AG04449 (cell line): ENCODE data around the gene ATRAID.

Source experiments
- CTCF ChIA-PET: fragments of 350-600 bp; formaldehyde crosslinking; extraction: SDS; loops from one replicate; lab custom pipeline; 2021; ENCODE audit warnings: antibody characterized with exemption; lab: Yijun Ruan, JAX
- POLR2A ChIA-PET: fragments of 400-600, 350-600 bp; formaldehyde crosslinking; extraction: SDS; loops from one replicate; lab custom pipeline; 2020; ENCODE audit warnings: antibody characterized with exemption, inconsistent platforms; lab: Yijun Ruan, JAX
- DNase-seq: peaks from one replicate; pipeline ENCODE4 v3.0.0-alpha.2; 2010; ENCODE audit warnings: low read depth, low spot score
- H3K4me3 ChIP-seq: 2 replicates; pipeline ENCODE4 v1.5.1; 2011; ENCODE audit warnings: low read depth, mild to moderate bottlenecking, control low read depth, low read length
- TF ChIP-seq, protein P1 (sequence below): IDR thresholded peaks from one replicate; pipeline ENCODE4 v1.5.1; 2011; ENCODE audit warnings: mild to moderate bottlenecking, moderate library complexity, low read length, control low read depth, inconsistent platforms; ENCODE audit not compliant: insufficient read depth; ENCODE audit errors: missing control alignments

ATRAID gene, protein sequence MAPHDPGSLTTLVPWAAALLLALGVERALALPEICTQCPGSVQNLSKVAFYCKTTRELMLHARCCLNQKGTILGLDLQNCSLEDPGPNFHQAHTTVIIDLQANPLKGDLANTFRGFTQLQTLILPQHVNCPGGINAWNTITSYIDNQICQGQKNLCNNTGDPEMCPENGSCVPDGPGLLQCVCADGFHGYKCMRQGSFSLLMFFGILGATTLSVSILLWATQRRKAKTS

DNA sequence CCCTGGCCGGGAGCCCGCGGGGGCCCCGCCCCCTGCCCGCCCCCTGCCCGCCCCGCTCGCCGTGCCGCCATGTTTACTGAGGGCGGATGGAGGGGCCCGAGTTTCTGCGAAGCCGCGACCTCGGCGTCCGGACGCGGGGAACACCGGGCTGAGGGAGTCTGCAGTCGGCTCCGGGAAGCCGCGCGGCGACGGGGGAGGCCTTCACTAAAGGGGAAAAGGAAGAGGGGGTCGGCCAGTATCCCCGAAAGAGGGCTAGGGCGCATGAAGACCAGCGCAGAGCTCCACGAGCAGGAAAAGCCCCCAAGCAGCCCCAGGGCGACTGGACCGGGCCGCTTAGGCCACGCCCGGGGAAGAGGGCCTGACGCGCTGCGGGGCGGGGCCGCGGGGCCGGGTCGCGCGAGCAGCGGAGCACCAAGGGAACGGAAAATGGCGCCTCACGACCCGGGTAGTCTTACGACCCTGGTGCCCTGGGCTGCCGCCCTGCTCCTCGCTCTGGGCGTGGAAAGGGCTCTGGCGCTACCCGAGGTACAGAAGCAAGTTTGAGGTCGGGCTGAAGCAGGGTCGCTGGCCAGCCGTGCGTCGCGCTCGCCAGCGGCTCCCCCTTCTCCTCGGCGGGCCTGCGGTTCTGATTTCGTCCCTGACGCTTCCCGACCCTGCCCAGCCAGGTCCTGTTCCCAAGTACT, at the start of gene ATRAID, which contains the start of gene SLC5A6:
Gene ATRAID (plus strand): TSS at position 99 of the 683 bp plus-strand sequence. CDS start 328 bp downstream, at position 427.
Gene SLC5A6 (minus strand): TSS at position 326 of the 683 bp plus-strand sequence. CDS start 4,618 bp downstream, outside the sequence.
- H3K4me3 ChIP-seq = peak within 1 kb of the TSS; percentile 91
- no peak for DNase-seq
- POLR2A ChIA-PET = interaction anchor here (0.9 to 1.4 kb wide), 2 partner anchors 68 to 78 kb away, joined by 3 to 5 read pairs; partner anchors contain the start of gene PREB
- CTCF ChIA-PET = interaction anchor here (1.1 to 1.9 kb wide), 5 partner anchors 25 to 91 kb away, joined by 3 to 8 read pairs (median 6); no protein-coding TSS in a partner anchor
- TF ChIP-seq, protein P1, sequence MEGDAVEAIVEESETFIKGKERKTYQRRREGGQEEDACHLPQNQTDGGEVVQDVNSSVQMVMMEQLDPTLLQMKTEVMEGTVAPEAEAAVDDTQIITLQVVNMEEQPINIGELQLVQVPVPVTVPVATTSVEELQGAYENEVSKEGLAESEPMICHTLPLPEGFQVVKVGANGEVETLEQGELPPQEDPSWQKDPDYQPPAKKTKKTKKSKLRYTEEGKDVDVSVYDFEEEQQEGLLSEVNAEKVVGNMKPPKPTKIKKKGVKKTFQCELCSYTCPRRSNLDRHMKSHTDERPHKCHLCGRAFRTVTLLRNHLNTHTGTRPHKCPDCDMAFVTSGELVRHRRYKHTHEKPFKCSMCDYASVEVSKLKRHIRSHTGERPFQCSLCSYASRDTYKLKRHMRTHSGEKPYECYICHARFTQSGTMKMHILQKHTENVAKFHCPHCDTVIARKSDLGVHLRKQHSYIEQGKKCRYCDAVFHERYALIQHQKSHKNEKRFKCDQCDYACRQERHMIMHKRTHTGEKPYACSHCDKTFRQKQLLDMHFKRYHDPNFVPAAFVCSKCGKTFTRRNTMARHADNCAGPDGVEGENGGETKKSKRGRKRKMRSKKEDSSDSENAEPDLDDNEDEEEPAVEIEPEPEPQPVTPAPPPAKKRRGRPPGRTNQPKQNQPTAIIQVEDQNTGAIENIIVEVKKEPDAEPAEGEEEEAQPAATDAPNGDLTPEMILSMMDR = no peak

DNA sequence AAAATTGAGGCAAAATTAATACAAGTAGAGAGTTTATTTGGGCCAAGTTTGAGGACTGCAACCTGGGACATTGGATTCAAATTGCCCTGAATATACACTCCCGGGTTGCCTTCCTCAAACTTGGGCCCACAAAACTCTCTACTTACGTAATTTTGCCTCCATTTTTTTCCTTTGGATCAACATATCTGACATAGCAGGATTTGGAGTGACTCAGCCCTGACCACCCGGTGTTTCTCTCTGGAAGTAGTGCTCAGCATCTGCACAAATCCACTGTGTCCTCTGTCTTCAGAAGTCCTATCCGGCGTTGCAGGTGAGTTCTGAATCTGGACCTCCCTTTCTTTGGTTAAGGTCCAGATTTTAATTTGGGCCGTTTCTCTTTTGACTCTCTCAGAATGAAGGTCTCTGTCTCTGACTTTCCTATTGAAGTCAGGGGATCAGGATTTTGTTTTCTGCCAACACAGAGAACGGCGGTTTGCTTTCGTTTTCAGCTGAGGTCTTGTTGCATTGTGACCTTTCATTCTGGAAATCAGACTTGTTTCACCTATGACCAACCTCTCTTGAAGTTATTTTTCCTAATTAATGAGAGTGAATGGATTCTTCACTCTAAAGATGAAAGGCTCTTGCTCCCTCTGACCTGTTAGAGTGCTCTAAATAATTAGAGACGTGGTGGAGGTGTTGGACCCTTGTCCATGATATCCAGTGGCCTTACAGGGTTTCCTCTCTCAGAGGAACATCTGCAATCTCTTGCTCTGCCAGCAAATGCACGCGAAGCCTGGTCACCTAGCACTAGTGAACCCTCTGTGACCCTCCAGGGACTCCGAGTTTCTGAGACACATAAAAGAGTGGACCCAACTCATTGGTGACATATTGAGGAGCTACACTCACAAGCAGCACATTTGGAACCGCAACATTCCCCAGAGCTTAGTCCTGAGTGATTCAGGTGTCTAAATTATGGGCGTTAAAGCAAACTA, 49.4 kb upstream of the ATRAID start:
- ChIA-PET CTCF (interaction anchor here (0.9 to 7.9 kb wide), 5 partner anchors 8 to 119 kb away, joined by 3 to 49 read pairs (median 3); no protein-coding TSS in a partner anchor), POLR2A (no interaction called here)
- TF ChIP-seq, protein P1 = no peak
- no peak for DNase-seq
- H3K4me3 ChIP-seq = no peak overlapping the region

DNA sequence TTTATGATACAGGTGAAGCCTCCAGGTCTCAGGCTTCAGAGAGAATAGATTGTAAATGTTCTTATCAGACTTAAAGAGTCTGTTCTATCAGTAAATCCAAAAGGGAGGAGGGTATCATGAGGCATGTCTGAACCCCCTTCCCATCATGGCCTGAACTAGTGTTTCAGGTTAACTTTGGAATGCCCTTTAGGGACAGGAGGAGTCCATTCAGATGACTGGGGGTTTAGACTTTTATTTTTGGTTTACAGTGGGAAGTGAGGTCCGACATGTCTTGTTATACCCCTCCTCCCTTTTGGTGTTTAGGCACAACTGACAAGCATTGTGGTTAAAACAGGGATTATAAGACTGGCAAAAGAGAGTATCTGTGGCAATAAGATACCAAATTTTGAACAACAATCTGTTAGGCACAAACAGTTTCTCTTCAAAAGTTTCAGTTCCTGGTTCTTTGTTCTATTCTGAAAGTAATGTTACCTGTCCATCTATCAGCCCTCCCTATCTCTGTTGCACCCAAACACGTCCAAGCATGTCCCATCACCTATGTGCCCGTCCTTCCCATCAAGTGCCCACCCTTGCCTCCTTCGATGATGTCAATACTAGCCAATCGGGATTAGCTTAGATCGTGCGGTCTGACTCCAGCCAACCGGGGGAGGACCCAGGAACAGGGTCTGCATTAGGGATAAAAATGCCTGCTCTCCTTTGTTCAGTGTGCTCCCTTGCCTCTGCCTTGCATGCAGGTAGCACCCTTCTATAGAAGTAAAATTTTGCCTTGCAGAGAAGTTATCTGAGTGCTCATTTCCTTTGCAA, 46.7 kb upstream of the ATRAID start:
- CTCF ChIA-PET = interaction anchor here (0.7 to 1.8 kb wide), 4 partner anchors 10 to 154 kb away, joined by 3 to 9 read pairs (median 3); no protein-coding TSS in a partner anchor

DNA sequence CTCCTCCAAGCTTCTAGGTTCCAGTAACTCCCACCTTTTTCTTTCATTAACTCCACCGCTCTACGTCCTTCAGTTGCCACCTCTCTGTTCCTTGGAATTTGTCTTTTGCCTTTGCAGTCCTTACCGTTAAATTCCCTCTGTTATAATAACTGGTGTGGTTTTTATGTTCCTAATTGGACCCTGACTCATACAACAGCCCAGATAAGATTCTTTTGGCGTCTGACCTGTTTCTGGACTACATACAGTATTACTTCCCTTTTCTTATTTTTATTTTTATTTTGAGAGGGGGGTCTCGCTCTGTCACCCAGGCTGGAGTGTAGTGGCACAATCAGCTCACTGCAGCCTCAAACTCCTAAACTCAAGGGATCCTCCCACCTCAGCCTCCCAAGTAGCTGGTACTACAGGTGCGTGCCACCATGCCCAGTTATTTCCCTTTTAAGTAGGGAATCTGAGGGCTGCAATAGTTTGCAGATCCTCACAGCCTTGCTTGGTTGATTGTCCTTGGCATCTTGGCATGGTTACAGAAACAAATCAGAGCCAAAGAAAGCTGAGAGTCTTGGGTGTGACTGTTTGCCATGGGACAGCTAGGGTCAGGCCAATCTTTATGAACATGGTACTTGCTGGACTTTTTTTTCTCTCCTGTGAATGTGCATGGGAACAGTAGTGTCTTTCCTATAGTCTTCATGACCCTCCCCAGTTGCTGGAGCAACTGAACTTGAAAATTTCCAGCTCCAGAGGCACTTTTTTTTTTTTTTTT, 41.1 kb upstream of the ATRAID start:
- DNase-seq = no peak
- ChIA-PET POLR2A (no interaction called here), CTCF (interaction anchor here (0.7 to 4.0 kb wide), 22 partner anchors 8 to 132 kb away, joined by 3 to 56 read pairs (median 6); partner anchors contain the start of genes CAD, PREB, PRR30 and TCF23)
- TF ChIP-seq, protein P1 = no peak
- no peak overlapping the region for H3K4me3 ChIP-seq

More for the DNA sequence above, 46.7 kb upstream of the ATRAID start:
- DNase-seq = no peak
- no peak overlapping the region for H3K4me3 ChIP-seq
- POLR2A ChIA-PET = no interaction called here
- TF ChIP-seq, protein P1 = no peak
